Karpas-422 (cell line): Measurements from ENCODE around the gene NAPB. TPM values are rescaled to one million over a fixed set of nuclear protein-coding genes. Genes with fewer than 3 reads are reported as not detected.

Experiments
- DNase-seq: peaks from one replicate; pipeline ENCODE4 v3.0.0-alpha.2; 2015
- H2AFZ ChIP-seq: fragments of 200-600 bp; sonication (generic); 2 replicates; pipeline ENCODE4 v1.6.1; 2014; ENCODE audit warnings: antibody characterized with exemption, low read length, mixed read lengths
- H3K27ac ChIP-seq: fragments of 200-600 bp; sonication (generic); 2 replicates; pipeline ENCODE4 v1.5.1; 2014; ENCODE audit warnings: mild to moderate bottlenecking, low read length, moderate library complexity
- H3K27me3 ChIP-seq: fragments of 200-600 bp; sonication (generic); 2 replicates; pipeline ENCODE4 v1.6.1; 2014; ENCODE audit warnings: low read length, mixed read lengths
- H3K36me3 ChIP-seq: fragments of 200-600 bp; sonication (generic); 2 replicates; pipeline ENCODE4 v1.6.1; 2014; ENCODE audit warnings: low read length, mixed read lengths; ENCODE audit not compliant: insufficient read depth
- H3K4me1 ChIP-seq: fragments of 200-600 bp; sonication (generic); 2 replicates; pipeline ENCODE4 v1.6.1; 2014; ENCODE audit warnings: mild to moderate bottlenecking, low read length, mixed read lengths
- H3K4me2 ChIP-seq: fragments of 200-600 bp; sonication (generic); 2 replicates; pipeline ENCODE4 v1.6.1; 2014; ENCODE audit warnings: low read length, low read depth, mild to moderate bottlenecking; ENCODE audit not compliant: poor library complexity, severe bottlenecking
- H3K4me3 ChIP-seq: fragments of 200-600 bp; sonication (generic); 2 replicates; pipeline ENCODE4 v1.5.1; 2014; ENCODE audit warnings: mild to moderate bottlenecking, antibody characterized with exemption, low read length, mixed read lengths
- H3K79me2 ChIP-seq: fragments of 200-600 bp; sonication (generic); 2 replicates; pipeline ENCODE4 v1.6.1; 2014; ENCODE audit warnings: mild to moderate bottlenecking, low read length, mixed read lengths
- H3K9ac ChIP-seq: fragments of 200-600 bp; sonication (generic); 2 replicates; pipeline ENCODE4 v1.6.0; 2014; ENCODE audit warnings: low read length
- H3K9me2 ChIP-seq: fragments of 200-600 bp; sonication (generic), shearing (Covaris generic); replicated peaks from 2 replicates; pipeline ENCODE4 v1.6.0; 2014; ENCODE audit warnings: mild to moderate bottlenecking, low read length, moderate library complexity; ENCODE audit not compliant: insufficient read depth
- H3K9me3 ChIP-seq: fragments of 300-700, 200-600 bp; sonication (generic); 2 replicates; pipeline ENCODE4 v1.6.1; 2014; ENCODE audit warnings: low read length, mixed read lengths
- H4K20me1 ChIP-seq: fragments of 200-600 bp; sonication (generic); 2 replicates; pipeline ENCODE4 v1.6.1; 2014; ENCODE audit warnings: mild to moderate bottlenecking, antibody characterized with exemption, low read length, low read depth; ENCODE audit not compliant: insufficient read depth
- total RNA-seq: library from RNA; depleted of rRNA; stranded (reverse); fragments of >200 nt; shearing (Covaris generic); gene quantifications from 2 replicates; pipeline ENCODE4 v1.2.3, GENCODE V29; 2014; ENCODE audit warnings: low replicate concordance

The NAPB gene
- total RNA-seq, 1 experiment from 2014 or later: 35.1 TPM

- H3K9ac ChIP-seq: 0 out of 2 replicates have a peak overlapping the region, but pooled peaks have one; percentile 21
- H3K4me2 ChIP-seq: peak overlapping the region; percentile 60
- H3K27ac ChIP-seq: peak overlapping the region; percentile 72
- H3K9me3 ChIP-seq: no peaks in the 10 kb centered on the region
- H3K9me2 ChIP-seq: no peaks in the 10 kb centered on the region
- H2AFZ ChIP-seq: no peak overlapping the region
- H3K36me3 ChIP-seq: peaks cover 58% of the 10 kb centered on the region
- peak overlapping the region; percentile 24; the same call in 1 of the 2 replicates for H3K4me3 ChIP-seq
- H3K27me3 ChIP-seq: no peaks in the 10 kb centered on the region
- no peaks in the 10 kb centered on the region for H4K20me1 ChIP-seq
- H3K4me1 ChIP-seq: peaks cover 30% of the 10 kb centered on the region
- peak; percentile 61 for DNase-seq
- peaks cover 93% of the 10 kb centered on the region for H3K79me2 ChIP-seq
Measured at GRCh38 chr20:23391707-23392310, 29.5 kb downstream of the NAPB start.

- Histone ChIP-seq H3K4me2 (no peak overlapping the region), H3K36me3 (peaks cover 72% of the 10 kb centered on the region), H2AFZ (no peak overlapping the region), H3K4me1 (peaks cover 30% of the 10 kb centered on the region), H3K27ac (peak overlapping the region; percentile 33; the same call in 1 of the 2 replicates), H3K9me3 (no peaks in the 10 kb centered on the region), H3K9me2 (no peaks in the 10 kb centered on the region), H3K4me3 (no peak overlapping the region), H4K20me1 (no peaks in the 10 kb centered on the region), H3K79me2 (peaks cover 93% of the 10 kb centered on the region), H3K9ac (no peak overlapping the region), H3K27me3 (no peaks in the 10 kb centered on the region)
- DNase-seq: no peak
Measured at GRCh38 chr20:23390091-23390774, 31.1 kb downstream of the NAPB start.

DNA sequence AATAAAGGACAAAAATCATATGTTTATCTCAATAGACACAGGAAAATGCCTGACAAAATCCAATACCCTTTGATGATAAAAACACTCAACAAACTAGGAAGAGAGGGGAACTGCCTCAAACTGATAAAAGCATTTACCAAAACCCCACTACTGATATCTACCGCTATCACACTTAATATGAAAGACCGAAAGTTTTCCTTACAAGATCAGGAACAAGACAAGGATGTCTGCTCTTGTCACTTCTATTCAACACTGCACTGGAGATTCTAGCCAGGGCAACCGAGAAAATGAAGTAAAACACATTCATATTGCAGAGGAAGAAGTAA is 34.2 kb downstream of the NAPB start:
- Histone ChIP-seq H3K79me2 (peaks cover 94% of the 10 kb centered on the region), H3K4me1 (peaks cover 10% of the 10 kb centered on the region), H3K9me3 (no peaks in the 10 kb centered on the region), H3K4me2 (no peak overlapping the region), H3K36me3 (peaks cover 76% of the 10 kb centered on the region), H3K9ac (no peak overlapping the region), H3K27ac (no peak overlapping the region), H3K9me2 (no peaks in the 10 kb centered on the region), H3K27me3 (no peaks in the 10 kb centered on the region), H4K20me1 (no peaks in the 10 kb centered on the region), H3K4me3 (no peak overlapping the region), H2AFZ (no peak overlapping the region)
- no peak for DNase-seq

DNA sequence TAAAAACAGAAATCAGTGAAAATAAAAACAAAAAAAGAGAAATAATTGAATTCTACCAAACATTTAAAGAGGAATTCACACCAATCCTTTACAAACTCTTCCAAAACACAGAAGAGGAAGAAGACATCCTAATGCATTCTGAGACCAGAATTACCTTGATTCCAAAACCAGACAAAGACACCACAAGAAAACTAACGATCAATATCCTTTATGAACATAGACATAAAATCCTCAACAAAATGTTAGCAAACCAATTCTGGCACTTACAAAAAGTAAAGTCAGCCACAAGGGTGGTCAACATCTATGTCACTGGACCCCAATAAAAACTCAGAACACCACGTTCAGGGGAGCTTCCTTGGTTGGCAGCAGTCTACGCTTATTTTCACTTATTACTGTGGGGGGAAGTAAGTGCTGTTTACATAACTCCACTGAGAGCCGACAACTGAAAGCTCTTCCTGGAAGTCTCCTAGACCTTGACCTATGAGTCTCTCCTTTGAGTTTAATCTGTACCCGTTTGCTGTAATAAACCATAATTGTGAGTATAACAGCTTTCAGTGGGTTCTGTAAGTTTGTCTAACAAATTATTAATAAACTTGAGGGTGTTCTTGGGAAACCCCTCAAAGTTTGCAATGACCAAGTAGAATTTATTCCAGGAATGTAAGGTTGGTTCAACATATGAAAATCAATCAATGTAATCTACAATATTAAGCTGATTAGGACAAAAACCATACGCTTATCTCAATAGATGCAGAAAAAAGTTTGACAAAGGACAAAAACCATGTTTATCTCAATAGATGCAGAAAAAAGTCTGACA is 34.8 kb downstream of the NAPB start:
- no peaks in the 10 kb centered on the region for H3K9me3 ChIP-seq
- no peak overlapping the region for H3K4me3 ChIP-seq
- peaks cover 94% of the 10 kb centered on the region for H3K79me2 ChIP-seq
- H4K20me1 ChIP-seq: no peaks in the 10 kb centered on the region
- no peak overlapping the region for H3K27ac ChIP-seq
- no peak overlapping the region for H3K9ac ChIP-seq
- H3K9me2 ChIP-seq: no peaks in the 10 kb centered on the region
- H3K27me3 ChIP-seq: no peaks in the 10 kb centered on the region
- DNase-seq: no peak
- no peak overlapping the region for H2AFZ ChIP-seq
- peaks cover 4% of the 10 kb centered on the region for H3K4me1 ChIP-seq
- peaks cover 72% of the 10 kb centered on the region for H3K36me3 ChIP-seq
- H3K4me2 ChIP-seq: no peak overlapping the region

GRCh38 chr20:23381876-23382275 is 39.4 kb downstream of the NAPB start:
- no peak overlapping the region for H3K9ac ChIP-seq
- H3K79me2 ChIP-seq: peaks cover 72% of the 10 kb centered on the region
- H3K36me3 ChIP-seq: peaks cover 62% of the 10 kb centered on the region
- H3K27me3 ChIP-seq: no peaks in the 10 kb centered on the region
- DNase-seq: no peak
- no peaks in the 10 kb centered on the region for H4K20me1 ChIP-seq
- no peaks in the 10 kb centered on the region for H3K4me1 ChIP-seq
- H3K9me3 ChIP-seq: no peaks in the 10 kb centered on the region
- no peak overlapping the region for H3K4me3 ChIP-seq
- no peak overlapping the region for H2AFZ ChIP-seq
- H3K9me2 ChIP-seq: no peaks in the 10 kb centered on the region
- no peak overlapping the region for H3K4me2 ChIP-seq
- no peak overlapping the region for H3K27ac ChIP-seq

- Histone ChIP-seq H4K20me1 (no peaks in the 10 kb centered on the region), H3K4me3 (no peak overlapping the region), H2AFZ (no peak overlapping the region), H3K4me1 (no peaks in the 10 kb centered on the region), H3K79me2 (peaks cover 68% of the 10 kb centered on the region), H3K9me3 (no peaks in the 10 kb centered on the region), H3K27me3 (no peaks in the 10 kb centered on the region), H3K9me2 (no peaks in the 10 kb centered on the region), H3K36me3 (peaks cover 60% of the 10 kb centered on the region), H3K4me2 (no peak overlapping the region), H3K27ac (no peak overlapping the region), H3K9ac (no peak overlapping the region)
- DNase-seq: no peak
Measured at GRCh38 chr20:23379772-23380171, 41.5 kb downstream of the NAPB start.

DNA sequence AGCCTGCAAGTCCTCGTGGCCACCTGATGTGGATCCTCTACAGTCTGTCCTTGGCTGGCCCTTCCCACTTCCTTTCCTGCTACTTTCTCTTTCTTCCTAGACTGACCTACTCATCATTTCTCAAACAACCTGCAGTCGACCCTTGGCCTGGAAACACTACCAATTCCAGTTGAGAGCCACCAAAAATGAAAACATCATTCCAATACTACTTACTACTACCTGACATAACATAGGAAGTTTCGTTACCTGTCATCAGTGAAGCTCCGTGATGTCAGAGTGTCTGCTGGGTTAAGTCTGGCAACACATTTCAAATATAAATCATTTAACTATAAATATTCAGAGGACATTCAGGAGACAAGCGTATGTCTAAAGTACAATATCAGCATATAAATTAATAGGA is 45.5 kb downstream of the NAPB start:
- H2AFZ ChIP-seq: no peak overlapping the region
- no peak overlapping the region for H3K4me2 ChIP-seq
- H3K9ac ChIP-seq: no peak overlapping the region
- no peak overlapping the region for H3K27ac ChIP-seq
- H3K4me3 ChIP-seq: no peak overlapping the region
- no peaks in the 10 kb centered on the region for H3K4me1 ChIP-seq
- peaks cover 75% of the 10 kb centered on the region for H3K36me3 ChIP-seq
- no peaks in the 10 kb centered on the region for H3K9me2 ChIP-seq
- no peaks in the 10 kb centered on the region for H3K27me3 ChIP-seq
- no peaks in the 10 kb centered on the region for H3K9me3 ChIP-seq
- H4K20me1 ChIP-seq: no peaks in the 10 kb centered on the region
- DNase-seq: no peak
- peaks cover 50% of the 10 kb centered on the region for H3K79me2 ChIP-seq

- Histone ChIP-seq H3K9ac (no peak overlapping the region), H2AFZ (no peak overlapping the region), H3K36me3 (peaks cover 78% of the 10 kb centered on the region), H3K27ac (no peak overlapping the region), H3K4me2 (no peak overlapping the region), H3K4me1 (no peaks in the 10 kb centered on the region), H3K9me2 (no peaks in the 10 kb centered on the region), H3K79me2 (peaks cover 57% of the 10 kb centered on the region), H3K27me3 (no peaks in the 10 kb centered on the region), H3K9me3 (no peaks in the 10 kb centered on the region), H3K4me3 (no peak overlapping the region), H4K20me1 (no peaks in the 10 kb centered on the region)
- DNase-seq: no peak
Measured at GRCh38 chr20:23374441-23374840, 46.8 kb downstream of the NAPB start.
